ENCODE results near the gene METTL25B. TPM values are rescaled to one million over a fixed set of nuclear protein-coding genes. Genes with fewer than 3 reads are reported as not detected.

Gene METTL25B
- total RNA-seq, 1 donor from 2014 or later: 41.0 TPM

GRCh38 chr1:156748670-156749418 is 20.6 kb downstream of the METTL25B start:
- peak; percentile 73 for DNase-seq
- intact Hi-C loops (cut with DNase I): no loop called here
- H3K4me1 ChIP-seq: peaks cover 60% of the 10 kb centered on the region
- no peak for TF ChIP-seq CTCF (IDR thresholded peaks at IDR 0.05)
- no peaks in the 10 kb centered on the region for H3K9me3 ChIP-seq
- peak overlapping the region; percentile 99 for H3K27ac ChIP-seq
- H3K27me3 ChIP-seq (ENCODE audit: low read depth): no peaks in the 10 kb centered on the region
- peak; percentile 2 to 26 for ATAC-seq
- H3K36me3 ChIP-seq: peaks cover 15% of the 10 kb centered on the region
- peak overlapping the region; percentile 95 for H3K4me3 ChIP-seq

- H3K4me1 ChIP-seq: peaks cover 60% of the 10 kb centered on the region
- no peak for ATAC-seq
- peaks cover 10% of the 10 kb centered on the region for H3K36me3 ChIP-seq
- no peaks in the 10 kb centered on the region for H3K27me3 ChIP-seq (ENCODE audit: low read depth)
- peak overlapping the region; percentile 95 for H3K4me3 ChIP-seq
- intact Hi-C loops (cut with DNase I): no loop called here
- DNase-seq: peak; percentile 36
- H3K9me3 ChIP-seq: no peaks in the 10 kb centered on the region
- peak overlapping the region; percentile 99 for H3K27ac ChIP-seq
- no peak for TF ChIP-seq CTCF (IDR thresholded peaks at IDR 0.05)
Observed at GRCh38 chr1:156749419-156750118, 21.3 kb downstream of the METTL25B start.

GRCh38 chr1:156750191-156750672 is 22.0 kb downstream of the METTL25B start:
- Histone ChIP-seq H3K27ac (peak overlapping the region; percentile 99), H3K27me3 (ENCODE audit: low read depth) (no peaks in the 10 kb centered on the region), H3K9me3 (no peaks in the 10 kb centered on the region), H3K36me3 (peaks cover 4% of the 10 kb centered on the region), H3K4me3 (peak overlapping the region; percentile 95), H3K4me1 (peaks cover 58% of the 10 kb centered on the region)
- TF ChIP-seq CTCF (IDR thresholded peaks at IDR 0.05): no peak
- intact Hi-C loops (cut with DNase I): no loop called here
- DNase-seq (peak; percentile 52), ATAC-seq (peak; percentile 1 to 31)

- DNase-seq: peak; percentile 80
- intact Hi-C loops (cut with DNase I): no loop called here
- Histone ChIP-seq H3K4me1 (peaks cover 51% of the 10 kb centered on the region), H3K36me3 (peaks cover 3% of the 10 kb centered on the region), H3K27ac (peak overlapping the region; percentile 99), H3K9me3 (no peaks in the 10 kb centered on the region), H3K27me3 (ENCODE audit: low read depth) (no peaks in the 10 kb centered on the region), H3K4me3 (peak overlapping the region; percentile 95)
- TF ChIP-seq CTCF (IDR thresholded peaks at IDR 0.05): peak; percentile 13
- peak; percentile 5 to 29 for ATAC-seq
Observed at GRCh38 chr1:156750711-156751450, 22.6 kb downstream of the METTL25B start.

GRCh38 chr1:156751451-156751756 is 23.1 kb downstream of the METTL25B start, which contains the start of gene HDGF:
Gene HDGF, minus strand, starts transcription at chr1:156751675. Its CDS starts 246 bp downstream, at chr1:156751429.
- peak; percentile 3 for TF ChIP-seq CTCF (IDR thresholded peaks at IDR 0.05)
- DNase-seq: no peak
- peak within 1 kb of the TSS; percentile 95 for H3K4me3 ChIP-seq
- no peak for ATAC-seq
- peak within 1 kb of the TSS; percentile 99 for H3K27ac ChIP-seq
- intact Hi-C loops (cut with DNase I): no loop called here
- peaks cover 3% of the 10 kb centered on the region for H3K36me3 ChIP-seq
- H3K9me3 ChIP-seq: no peaks in the 10 kb centered on the region
- H3K4me1 ChIP-seq: peaks cover 46% of the 10 kb centered on the region
- H3K27me3 ChIP-seq (ENCODE audit: low read depth): no peaks in the 10 kb centered on the region

Measured in lower lobe of right lung (tissue), 2 donors.